ENCODE measurements around the gene SLC8A1.

The SLC8A1 gene

DNA sequence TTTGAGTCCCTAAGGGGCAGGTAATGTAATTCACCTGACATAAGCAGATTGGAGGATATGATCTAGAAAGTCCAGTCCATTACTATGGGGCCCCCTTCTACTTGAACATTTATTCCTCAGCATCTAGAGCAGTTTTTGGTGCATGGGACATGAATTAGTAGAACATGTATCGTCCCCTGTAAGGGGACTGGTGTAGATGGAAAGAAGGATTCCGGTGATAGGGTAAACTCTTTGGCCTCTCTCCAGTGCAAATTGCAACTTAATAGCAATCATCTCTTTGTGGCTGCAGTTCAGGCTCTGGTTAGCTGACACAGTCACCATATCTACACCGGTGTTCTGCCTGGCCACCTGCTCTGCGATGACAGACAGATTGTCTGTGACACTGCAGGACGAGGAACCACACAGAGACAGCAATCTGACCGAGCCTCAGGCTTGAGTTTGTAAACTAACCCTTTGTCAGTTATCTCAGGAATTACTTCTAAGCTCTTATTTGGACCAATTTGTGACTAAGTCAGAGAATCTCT lies 6.4 kb upstream of the SLC8A1 start:
- TF ChIP-seq, protein P1, sequence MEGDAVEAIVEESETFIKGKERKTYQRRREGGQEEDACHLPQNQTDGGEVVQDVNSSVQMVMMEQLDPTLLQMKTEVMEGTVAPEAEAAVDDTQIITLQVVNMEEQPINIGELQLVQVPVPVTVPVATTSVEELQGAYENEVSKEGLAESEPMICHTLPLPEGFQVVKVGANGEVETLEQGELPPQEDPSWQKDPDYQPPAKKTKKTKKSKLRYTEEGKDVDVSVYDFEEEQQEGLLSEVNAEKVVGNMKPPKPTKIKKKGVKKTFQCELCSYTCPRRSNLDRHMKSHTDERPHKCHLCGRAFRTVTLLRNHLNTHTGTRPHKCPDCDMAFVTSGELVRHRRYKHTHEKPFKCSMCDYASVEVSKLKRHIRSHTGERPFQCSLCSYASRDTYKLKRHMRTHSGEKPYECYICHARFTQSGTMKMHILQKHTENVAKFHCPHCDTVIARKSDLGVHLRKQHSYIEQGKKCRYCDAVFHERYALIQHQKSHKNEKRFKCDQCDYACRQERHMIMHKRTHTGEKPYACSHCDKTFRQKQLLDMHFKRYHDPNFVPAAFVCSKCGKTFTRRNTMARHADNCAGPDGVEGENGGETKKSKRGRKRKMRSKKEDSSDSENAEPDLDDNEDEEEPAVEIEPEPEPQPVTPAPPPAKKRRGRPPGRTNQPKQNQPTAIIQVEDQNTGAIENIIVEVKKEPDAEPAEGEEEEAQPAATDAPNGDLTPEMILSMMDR (IDR thresholded peaks at IDR 0.05; ENCODE audit: low read depth, low read length): no peak
- no peak for DNase-seq (ENCODE audit: extremely low read depth, low read depth)

DNA sequence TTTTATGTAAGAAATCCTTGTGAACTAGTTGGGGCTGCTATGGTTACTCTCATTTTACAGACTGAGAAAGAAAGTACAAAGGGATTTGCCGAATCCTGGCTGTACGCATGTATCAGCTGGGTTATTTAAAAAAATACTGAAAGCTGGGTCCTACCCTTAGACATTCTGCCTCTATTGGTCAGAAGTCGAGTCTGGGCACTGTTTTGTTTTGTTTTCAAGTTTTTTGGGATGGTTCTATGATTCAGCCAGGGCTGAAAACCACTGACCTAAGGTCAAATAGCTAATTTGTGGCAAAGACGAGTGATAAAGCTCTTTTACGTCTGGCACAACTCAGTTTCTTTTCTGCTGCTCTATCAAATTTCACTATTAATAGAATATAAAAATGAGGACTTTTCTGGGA lies 5.9 kb upstream of the SLC8A1 start:
- DNase-seq (ENCODE audit: extremely low read depth, low read depth): no peak
- TF ChIP-seq, protein P1 (IDR thresholded peaks at IDR 0.05; ENCODE audit: low read depth, low read length): no peak

DNA sequence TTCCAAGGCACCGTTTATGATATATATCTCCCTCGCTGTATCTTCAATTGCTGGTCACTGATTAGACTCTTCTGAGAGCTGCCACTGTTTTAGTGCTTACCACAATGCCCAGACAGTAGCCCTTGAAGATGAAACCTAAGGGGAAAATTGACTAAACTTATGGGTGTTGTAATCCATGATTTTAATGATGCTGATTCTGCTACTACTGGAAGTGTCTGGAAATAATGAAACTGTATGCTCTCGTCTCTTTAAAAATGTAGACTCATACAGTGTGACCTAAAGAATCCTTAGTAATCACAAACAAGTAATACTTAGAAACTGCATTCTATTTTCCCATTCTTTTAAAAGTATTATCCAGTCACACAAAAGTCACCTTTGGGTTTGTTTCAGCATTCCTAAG lies 5.5 kb upstream of the SLC8A1 start:
- TF ChIP-seq, protein P1 (IDR thresholded peaks at IDR 0.05; ENCODE audit: low read depth, low read length): no peak
- no peak for DNase-seq (ENCODE audit: extremely low read depth, low read depth)

DNA sequence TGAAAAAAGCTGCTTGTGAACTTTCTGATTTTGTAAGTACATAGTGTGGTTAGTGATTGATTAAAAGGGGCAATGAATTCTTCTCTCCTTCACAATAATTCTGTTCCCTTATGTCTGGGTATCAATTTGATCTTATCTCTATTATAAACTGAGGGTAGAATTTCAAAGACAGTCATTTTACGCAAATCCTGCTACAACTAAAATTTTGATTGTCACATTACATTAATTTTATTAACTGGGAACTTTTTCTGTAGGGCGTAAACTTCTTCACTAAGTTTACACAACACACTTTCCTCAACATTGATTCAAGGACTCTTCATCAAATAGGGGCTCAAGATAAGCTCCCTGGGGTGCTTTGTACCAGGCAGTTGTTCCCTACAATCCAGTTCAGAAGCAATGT lies 5.0 kb upstream of the SLC8A1 start:
- TF ChIP-seq, protein P1 (IDR thresholded peaks at IDR 0.05; ENCODE audit: low read depth, low read length): no peak
- DNase-seq (ENCODE audit: extremely low read depth, low read depth): no peak

DNA sequence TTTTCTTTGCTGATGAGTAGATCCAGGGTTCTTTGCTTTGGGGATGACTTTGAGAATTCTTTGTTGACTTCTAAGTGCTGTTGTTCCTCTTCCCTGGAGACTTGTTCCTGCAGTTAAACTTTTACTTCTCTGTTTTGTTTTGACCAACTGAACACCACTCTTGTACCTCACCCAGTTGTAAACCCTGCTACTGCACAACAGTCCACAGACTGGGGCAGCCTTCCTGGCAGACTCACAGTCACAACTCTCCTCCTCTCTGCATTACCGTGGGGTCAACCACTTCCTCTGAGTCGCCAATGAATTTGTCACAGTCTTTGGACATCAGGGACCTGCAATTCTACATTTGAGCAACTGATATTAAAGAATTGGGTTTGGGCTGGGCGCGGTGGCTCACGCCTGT lies 3.8 kb upstream of the SLC8A1 start:
- TF ChIP-seq, protein P1 (IDR thresholded peaks at IDR 0.05; ENCODE audit: low read depth, low read length): no peak
- no peak for DNase-seq (ENCODE audit: extremely low read depth, low read depth)

DNA sequence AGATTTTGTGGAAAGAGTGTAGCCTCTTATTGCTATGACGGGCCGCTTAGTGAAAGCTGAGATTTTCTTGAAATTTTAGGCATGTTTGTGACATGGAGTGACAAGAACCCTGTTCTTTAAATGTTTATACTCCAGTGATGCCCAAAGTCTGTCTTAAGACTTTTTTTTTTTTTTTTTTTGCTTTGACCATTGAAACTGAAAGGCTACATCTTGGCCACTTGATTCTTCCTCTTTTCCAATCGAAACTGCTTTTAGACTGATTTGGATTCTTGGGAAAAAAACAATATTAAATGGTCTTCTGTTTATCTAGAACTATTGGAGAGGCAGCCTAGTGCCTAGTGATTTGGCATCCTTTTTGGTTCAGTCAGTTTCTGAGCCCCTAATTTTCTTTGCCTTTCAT lies 2.4 kb upstream of the SLC8A1 start:
- DNase-seq (ENCODE audit: extremely low read depth, low read depth): no peak
- TF ChIP-seq, protein P1 (IDR thresholded peaks at IDR 0.05; ENCODE audit: low read depth, low read length): no peak

DNA sequence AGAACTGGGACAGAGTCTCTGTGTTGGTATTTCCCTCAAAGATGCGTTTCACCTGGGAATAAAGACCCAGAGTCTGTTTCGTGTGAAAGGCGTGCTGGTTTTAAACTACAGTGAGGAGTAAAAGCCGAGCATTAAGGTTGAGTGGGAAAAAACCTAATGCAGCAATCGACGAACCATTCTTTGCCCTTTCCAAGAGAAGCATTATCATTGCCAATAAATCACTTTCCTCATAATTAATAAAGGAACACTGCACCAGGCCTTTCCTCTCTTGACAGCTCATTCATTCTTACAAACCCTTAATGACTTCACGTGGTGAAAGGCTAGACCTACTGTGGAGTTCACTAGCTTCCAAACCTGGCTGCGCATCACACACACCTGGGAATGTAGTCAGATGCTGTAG lies 896 bp upstream of the SLC8A1 start:
- TF ChIP-seq, protein P1 (IDR thresholded peaks at IDR 0.05; ENCODE audit: low read depth, low read length): no peak
- DNase-seq (ENCODE audit: extremely low read depth, low read depth): no peak

All from AG09319 (cell line).